ENCODE data around the gene RTCB.
A peak's percentile ranks its signal among the peaks of the same experiment; 100 is the strongest.
"Not testable (repeated sequence)": the region's sequence is repeated elsewhere in the genome, so short reads cannot be mapped to it uniquely, and the experiment has no call there.

Gene RTCB

DNA sequence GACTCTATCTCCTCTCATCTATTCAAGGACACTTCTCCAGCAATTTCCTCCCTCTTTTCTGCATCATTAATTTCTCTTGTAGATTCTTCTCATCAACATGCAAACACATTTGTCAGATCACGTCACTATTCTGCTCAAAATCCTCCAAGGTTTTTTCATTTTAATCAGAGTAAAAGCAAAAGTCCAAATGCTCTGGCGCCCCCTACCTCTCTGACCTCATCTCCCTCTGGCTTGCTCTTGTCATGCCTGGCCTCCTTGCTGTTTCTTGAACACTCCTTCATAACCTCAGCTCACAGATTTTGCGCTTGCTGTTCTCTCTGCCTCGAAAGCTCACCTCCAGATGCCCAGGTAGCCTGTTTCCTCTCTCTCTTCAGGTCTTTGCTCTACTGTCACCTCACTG, 22.4 kb downstream of the RTCB start:
- DNase-seq (ENCODE audit: low spot score) = no peak

DNA sequence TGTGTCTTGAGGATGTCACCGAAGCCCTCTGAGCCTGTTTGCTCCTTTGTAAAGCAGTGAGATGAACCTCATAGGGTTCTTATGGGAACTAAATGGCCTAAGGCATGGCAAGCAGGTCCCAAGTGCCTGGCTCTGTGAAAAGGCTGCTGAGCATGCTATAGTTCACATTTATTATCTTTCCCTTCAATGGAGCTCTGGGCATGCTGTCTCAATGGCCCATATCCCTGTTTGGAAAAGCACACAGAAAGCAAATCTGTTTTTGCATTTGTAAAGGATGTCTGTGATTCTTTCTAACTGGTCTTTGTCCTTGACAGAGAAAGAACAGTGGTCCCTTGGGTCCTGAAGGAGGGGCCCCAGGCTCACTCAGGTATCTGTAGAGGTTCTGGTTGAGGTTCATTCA, 26.4 kb downstream of the RTCB start:
- DNase-seq (ENCODE audit: low spot score) = no peak

DNA sequence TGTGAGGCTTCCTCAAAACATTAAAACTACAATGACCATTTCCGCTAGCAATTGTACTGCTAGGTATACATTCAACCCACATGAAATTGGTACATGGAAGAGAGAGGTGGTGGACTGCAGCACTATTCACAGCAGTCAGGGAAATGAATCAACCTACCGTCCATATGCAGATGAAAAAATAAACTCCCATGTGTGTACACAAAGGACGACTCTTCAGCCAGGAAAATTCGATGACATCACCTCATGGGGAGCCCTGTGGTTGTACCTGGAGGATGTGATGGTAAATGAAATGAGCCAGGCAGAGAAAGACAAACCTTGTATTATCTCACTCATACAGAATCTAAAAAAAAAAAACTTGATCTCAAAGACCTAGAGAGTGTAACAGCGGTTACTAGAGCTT, 31.1 kb downstream of the RTCB start:
- DNase-seq (ENCODE audit: low spot score) = no peak

DNA sequence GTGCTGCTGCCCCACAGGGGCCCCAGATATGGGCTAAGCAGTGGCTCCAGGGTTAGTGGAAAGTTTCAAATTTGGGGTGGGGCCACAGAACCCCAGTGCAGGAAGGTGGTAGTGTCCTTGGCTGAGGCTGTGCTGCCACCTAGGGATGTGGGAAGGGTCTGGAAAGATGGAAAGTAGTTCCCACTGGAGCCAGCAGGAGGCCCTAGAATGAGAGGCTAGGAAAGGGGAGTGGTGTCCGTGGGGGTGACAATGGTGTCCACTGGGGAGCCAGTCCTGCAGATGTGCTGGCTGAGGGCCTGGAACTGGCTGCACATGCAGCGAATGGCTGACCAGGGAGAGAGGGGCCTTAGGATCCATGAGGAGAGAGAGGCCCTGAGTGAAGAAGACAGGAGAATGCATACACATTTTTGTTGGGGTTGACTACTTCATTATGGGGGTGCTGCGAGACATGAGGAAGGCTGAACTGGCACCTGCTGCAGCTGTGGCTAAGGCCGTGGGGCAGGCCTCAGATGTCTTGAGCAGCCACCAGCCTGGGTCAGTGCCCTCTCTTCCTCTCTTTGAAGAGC, 33.3 kb downstream of the RTCB start:
- peak; percentile 45 for DNase-seq (ENCODE audit: low spot score)

DNA sequence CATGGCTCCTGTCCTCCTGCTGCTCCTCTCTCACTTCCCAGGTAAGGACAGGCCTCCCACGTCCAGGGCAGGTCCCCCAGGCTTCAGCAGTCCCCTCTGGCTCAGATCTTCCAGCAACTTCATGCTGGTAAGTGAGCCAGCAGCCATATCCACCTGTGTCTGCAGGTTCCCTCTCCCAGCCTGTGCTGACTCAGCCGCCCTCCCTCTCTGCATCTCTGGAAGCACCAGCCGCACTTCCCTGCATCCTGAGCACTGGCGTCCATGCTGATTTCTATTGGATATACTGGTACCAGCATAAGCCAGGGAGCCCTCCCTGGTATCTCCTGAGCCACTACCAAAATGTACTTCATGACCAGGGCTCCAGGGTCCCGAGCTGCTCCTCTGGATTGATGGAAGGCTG, 35.4 kb downstream of the RTCB start:
- no peak for DNase-seq (ENCODE audit: low spot score)

DNA sequence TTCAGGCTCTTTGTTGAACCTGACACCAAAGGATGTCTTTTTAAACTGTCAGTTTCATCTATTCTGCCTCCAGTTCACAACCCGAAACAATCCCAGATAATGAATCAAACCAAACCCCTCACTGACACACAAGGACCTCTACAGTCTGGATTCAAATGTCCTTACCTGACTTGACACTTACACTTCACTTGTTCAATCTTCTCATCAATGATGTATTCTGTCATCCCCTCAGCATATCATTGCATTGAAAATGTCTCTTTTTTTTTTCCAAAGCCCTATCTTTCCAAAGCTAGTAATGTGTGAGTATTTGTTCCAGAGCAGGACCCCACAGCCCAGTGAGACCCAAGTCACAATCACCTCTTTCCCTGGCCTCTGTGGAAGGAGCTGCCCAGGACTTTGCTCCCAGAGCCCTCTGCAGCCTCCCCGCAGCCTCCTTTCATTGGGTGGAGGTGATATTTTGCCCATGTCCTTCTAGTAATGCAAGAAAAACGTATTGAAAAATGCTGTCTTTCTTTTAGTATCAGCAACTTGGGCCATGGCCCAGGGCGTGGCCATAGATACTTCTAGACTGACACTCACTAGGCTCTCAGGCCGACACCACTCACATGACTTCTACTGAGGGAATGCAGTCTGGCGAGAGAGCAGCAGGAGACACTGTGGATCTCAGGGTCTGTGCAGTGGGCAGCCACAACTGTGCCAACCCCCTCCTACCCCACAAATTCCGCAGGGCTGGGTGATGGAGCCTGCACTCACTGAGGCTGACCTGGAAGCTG, 36.2 kb downstream of the RTCB start:
- no peak for DNase-seq (ENCODE audit: low spot score)

DNA sequence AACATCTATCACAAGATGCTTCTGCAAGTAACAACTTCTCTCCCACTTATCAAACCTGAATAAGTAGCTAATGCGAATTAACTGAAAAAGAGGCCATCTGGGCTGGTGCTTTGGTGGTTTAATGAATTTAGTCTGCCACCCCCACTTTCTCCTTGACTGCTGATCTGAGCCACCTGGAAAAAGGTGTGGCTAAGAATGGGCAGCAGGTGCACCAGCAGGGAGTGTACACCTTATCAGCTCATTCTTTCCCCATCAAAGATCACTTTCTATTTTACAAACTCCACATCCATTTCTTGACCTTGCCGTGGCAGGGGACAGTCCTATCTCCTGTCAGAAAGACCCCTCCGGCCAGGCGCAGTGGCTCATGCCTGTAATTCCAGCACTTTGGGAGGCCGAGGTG, 47.8 kb downstream of the RTCB start:
- DNase-seq (ENCODE audit: low spot score) = no peak

DNA sequence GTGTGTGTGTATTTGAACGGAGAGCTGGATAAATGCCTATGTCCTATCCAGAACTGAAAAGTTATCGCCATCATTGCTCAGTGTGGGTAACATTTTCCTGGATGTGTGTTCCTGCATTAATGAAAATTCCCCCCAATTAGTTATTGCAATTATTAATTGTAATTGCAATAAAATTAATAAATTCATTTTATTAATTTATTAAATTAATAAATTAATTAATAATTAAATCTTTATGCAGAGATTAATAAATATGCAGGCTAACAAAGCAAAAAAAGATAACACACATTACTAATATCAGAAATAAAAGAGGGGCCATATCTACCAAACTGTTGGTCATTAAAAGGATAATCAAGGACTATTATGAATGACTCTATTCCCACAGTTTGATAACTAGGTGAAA, 50.8 kb downstream of the RTCB start:
- no peak for DNase-seq (ENCODE audit: low spot score)

DNA sequence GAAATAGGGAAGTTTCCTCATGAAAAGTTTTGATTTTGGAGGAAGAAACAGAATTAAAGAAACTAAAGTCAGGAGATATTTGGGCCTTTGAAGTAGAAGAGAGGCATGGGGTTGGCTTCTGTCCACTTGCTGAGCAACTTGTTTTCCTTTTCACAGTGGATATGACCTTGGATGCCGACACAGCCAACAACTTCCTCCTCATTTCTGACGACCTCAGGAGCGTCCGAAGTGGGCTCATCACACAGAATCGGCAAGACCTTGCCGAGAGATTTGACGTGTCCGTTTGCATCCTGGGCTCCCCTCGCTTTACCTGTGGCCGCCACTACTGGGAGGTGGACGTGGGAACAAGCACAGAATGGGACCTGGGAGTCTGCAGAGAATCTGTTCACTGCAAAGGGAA, 52.0 kb downstream of the RTCB start:
- not testable (repeated sequence) for DNase-seq (ENCODE audit: low spot score)

DNA sequence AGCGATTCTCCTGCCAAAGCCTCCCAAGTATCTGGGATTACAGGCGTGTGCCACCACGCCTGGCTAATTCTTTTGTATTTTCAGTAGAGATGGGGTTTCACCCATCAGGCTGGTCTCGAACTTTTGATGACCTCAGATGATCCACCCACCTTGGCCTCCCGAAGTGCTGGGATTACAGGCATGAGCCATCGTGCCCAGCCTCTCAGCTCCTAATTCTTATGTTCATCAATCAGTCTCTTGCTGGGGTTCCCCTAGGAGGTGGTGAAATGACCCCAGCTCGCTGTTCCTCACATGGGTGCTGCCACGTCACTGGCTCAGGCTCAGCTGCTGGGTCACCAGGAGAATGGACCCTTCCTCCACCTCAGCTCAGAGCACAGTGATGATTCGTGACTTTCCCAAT, 54.5 kb downstream of the RTCB start, which contains the start of gene RFPL3:
Gene RFPL3, plus strand, starts transcription at position 301 of the 400 bp plus-strand sequence. CDS start 205 bp downstream, outside the sequence.
- DNase-seq (ENCODE audit: low spot score) = not testable (repeated sequence)

DNA sequence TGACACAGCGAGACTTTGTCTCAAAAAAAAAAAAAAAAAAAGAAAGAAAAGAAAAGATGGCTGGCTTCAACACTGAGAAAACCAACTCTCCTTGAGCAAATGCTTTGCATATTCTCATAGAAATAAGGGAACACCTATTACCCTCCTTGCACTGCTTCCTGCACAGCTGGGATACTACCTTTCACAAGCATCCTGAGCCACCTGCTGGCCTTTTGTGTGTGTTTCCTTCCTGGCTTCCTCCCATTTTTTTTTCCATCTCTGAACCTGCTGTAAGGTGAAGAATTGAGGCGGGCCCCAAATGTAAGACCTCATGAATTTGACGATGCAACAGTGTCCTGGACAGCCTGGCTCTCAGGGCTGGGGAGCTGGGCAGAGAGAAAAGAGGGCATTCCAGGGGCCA, 56.3 kb downstream of the RTCB start:
- DNase-seq (ENCODE audit: low spot score) = no peak

DNA sequence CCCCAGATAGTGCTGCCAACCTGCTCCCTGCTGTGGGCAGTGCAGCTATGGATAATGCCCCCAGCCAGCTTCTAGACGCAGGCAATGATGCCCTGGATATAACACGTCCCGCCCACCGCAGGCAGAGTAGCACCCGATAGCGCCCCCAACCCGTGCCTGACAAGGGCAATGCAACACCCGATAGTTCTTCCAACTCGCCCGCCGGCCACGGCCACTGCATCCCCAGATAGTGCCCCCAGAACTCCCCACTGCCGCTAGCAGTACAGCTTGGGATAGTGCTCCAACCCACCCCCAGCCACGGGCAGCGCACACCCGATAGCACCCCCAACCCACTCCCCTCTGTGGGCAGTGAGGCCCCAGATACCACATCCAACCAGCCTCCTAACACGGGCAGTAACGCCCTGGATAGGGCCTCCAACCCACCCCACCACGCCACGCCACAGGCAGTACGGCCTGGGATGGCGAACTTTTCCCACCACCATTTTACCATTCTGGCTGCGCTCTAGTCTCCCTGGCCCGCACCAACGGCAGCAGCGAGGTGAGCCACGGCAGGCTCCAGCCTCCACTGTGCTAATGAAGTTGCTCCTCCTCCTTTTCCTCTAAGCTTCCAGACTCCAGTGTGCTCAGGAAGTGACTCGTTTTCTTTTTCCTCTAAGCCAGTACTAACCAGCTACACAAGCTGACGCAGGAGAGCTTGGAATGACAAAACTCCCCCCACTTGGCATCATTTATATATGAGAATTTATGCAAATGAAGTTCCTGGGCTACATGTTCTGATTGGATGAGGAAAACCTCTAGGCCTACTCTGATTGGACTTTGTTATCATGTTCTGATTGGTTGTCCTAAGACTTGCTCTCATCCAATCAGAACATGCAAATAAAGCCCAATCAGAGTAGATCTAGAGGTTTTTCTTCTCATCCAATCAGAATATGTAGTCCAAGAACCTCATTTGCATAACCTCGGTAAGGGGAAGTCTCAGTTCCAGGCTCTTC, 57.4 kb downstream of the RTCB start:
- no peak for DNase-seq (ENCODE audit: low spot score)

DNA sequence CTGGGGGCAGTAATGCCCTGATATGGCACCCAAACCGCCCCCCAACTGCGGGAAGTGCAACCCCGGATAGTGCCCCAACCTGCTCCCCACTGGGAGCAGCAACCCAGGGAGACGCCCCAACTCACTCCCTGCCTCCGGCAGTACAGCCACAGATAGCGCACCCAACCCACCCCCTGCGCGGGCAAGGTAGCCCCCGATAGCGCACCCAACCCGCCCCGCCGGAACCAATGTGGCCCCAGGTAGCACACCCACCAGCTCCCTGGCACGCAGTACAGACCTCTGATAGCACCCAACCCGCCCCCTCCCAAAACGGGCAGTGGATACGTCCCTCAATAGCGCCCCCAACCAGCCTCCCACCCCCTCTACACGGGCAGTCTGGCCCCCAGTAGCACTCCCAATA, 58.2 kb downstream of the RTCB start:
- DNase-seq (ENCODE audit: low spot score) = no peak

DNA sequence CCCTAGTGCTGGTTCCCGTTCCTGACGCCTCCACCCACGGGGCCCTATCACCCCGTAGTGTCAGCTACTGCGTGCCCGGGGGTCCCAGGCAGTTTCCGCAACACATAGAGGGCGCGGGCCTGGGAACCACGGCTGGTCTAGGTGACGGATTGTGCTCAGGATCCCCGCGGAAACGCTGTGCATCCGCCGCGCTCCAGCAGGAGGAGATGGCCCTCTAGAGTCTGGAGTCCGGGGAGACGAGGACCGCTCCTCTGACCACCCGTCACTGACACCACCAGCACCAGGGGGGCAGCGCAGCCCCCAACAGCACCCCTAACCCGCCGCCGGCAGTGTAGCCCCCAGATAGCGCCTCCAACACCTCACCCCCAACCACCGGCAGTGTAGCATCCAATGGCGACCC, 58.8 kb downstream of the RTCB start:
- no peak for DNase-seq (ENCODE audit: low spot score)

DNA sequence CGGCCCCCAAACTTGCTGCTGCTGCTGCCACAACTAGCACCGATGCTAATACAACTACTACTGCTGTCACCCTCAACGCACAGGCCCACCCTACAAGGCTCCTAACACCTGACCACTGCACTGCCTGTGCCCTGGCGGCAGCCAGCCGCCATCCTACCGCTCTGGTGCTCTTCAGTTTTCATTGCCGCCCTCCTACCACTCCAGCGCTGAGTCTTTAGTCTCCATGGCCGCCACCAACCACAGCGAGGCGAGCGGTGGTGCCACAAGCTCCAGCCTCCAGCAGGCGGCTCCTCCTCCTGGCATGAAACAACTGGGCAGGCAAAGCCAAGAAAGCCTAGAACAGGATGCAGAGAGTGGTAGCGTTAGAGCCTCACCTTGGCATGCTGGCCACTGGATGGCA, 59.4 kb downstream of the RTCB start:
- DNase-seq (ENCODE audit: low spot score) = no peak

DNA sequence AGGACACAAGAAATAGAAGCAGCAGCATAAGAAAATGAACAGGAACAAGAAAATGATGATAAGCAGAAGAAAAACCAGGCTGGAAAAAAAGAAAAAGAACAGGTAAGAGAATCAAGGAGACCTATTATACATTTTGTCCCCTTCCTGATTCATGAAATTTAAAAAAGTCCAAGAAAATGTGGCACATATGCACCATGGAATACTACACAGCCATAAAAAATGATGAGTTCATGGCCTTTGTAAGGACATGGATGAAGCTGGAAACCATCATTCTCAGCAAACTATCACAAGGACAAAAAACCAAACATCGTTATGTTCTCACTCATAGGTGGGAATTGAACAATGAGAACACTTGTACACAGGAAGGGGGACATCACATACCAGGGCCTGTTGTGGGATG, 60.2 kb downstream of the RTCB start:
- not testable (repeated sequence) for DNase-seq (ENCODE audit: low spot score)

DNA sequence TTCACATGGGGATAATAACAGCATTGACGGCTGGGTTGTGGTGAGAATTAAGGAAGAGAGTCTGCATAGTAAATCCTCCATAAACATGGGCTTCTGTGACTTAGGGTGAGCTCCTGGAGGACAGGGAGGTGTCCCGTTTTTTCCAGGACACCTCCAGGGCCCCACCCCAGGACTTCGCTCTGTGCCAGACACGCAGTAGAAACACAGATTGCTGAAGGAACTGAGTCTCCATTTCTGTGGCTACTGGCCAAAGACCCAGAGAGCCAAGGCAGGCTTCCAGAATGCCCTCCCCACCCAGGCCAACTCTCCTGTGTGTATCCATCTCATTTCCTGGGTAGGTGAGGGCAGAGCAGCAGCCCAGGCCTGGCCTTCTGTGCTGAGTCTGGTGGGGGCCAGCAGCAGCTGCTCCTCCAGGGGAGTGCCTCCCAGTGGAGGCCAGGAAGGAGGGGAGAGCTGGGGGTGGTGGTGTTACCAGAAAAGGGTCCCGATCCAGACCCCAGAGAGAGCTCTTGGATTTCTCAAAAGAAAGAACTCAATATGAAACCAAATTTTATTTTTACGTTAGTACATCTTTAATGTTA, 63.9 kb downstream of the RTCB start:
- no peak for DNase-seq (ENCODE audit: low spot score)

DNA sequence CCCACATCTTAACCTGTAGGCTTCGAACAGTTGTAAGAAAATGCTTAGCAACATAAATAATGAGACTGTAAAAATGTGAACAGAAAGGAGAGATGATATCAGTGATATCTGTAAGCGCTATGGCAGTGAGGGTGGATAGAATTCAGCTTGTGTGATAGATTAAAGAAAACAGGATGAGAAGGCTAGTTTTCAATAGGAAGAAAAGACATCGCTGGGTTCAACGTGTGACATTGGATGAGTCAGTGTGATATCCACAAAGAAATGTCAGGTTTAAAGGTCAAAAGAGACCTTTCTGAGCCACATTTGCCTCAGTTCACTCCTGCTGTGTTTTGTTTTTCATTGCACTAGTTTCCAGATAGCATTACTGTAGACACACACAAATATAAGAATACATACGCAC, 68.1 kb downstream of the RTCB start:
- no peak for DNase-seq (ENCODE audit: low spot score)

DNA sequence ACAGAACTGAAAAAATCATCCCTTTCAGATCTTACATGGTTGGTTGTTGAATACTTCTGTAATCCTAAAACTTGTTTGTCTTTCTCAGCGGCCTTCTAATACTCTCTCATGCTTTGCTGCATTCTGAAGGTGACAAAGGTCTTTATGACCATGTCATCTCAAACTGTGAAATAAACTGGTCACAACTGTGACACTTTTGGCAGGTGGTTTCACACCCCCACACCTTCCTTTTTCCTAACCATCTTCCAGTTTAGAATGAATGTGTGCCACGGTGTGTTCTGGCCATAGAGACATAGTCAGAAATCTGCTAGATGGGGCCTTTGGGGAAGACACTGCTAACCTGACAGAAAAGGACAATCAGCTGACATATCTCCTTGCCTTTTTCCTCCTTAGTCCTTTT, 69.1 kb downstream of the RTCB start:
- no peak for DNase-seq (ENCODE audit: low spot score)

DNA sequence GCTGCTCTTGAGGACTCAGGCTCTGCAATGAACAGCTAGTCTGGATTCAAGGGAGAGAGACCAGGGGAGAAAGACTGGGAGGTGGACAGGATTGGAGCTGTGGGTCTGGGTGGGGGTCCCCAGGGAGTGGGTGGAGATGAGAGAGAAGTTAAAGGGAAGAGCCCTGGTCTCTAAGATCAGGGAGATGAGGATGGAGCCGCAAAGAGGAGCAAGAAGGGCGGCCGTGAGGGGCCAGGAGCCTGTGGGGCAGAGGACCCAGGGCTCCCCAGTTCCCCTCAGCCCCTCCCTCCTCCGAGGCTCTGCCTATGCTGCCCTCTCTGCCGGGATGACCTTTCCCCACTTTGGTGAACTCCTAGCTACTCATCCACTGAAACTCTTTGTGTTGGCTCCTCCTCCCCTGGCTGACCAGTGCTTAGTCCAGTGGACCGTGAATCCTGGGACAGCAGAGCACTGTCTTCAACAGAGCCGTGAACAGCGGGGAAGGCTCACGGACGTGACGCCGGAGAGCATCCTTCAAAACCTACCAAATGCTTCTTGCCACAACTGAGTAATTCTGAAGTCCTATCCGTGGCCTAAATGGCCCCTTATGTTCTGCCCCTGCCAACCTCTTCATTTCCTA, 70.8 kb downstream of the RTCB start:
- DNase-seq (ENCODE audit: low spot score) = no peak

DNA sequence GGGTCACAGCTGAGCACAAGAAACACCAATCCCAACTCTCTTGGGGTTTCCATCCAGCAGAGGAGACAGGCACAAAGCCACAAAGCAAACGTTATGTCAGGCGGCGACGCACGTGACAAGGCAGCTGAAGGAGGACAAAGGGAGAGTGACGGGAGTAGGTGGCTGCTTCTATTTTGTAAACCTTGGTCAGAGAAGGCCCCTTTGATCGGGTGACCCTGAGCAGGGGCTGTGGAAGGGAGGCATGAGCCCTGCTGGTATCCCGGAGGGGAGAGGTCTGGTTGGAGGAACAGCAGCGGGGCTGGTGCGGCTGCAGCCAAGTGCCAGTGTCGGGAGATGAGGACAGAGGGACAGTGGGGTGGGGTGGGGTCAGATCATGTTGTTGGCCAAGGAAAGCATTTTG, 71.6 kb downstream of the RTCB start:
- DNase-seq (ENCODE audit: low spot score) = no peak
